Colonic mucosa (tissue), 4 donors: ENCODE measurements around the gene SIVA1. TPM values are rescaled to one million over a fixed set of nuclear protein-coding genes. Genes with fewer than 3 reads are reported as not detected.

ENCODE experiments used
- DNase-seq: peaks from one replicate; pipeline ENCODE4 v3.0.0-alpha.2; 2020
- H3K27ac ChIP-seq: fragments of 200-600 bp; one replicate; pipeline ENCODE4 v1.8.0; 2021
- H3K27me3 ChIP-seq: fragments of 200-600 bp; one replicate; pipeline ENCODE4 v1.8.0; 2021
- H3K36me3 ChIP-seq: fragments of 200-600 bp; one replicate; pipeline ENCODE4 v1.8.0; 2021
- H3K4me1 ChIP-seq: fragments of 200-600 bp; one replicate; pipeline ENCODE4 v1.8.0; 2021; ENCODE audit warnings: mild to moderate bottlenecking
- H3K4me3 ChIP-seq: fragments of 200-600 bp; one replicate; pipeline ENCODE4 v1.8.0; 2021
- H3K9ac ChIP-seq, 2 donors: one replicate each; pipeline ENCODE4 v1.7.0; 2013; ENCODE audit warnings: control low read depth in 2 of 2, low read depth in 2 of 2, low read length in 2 of 2
- H3K9me3 ChIP-seq: fragments of 200-600 bp; one replicate; pipeline ENCODE4 v1.8.0; 2021
- CTCF ChIP-seq: fragments of 200-600 bp; IDR thresholded peaks from one replicate; pipeline ENCODE4 v1.8.0; 2022; ENCODE audit warnings: antibody characterized with exemption, mild to moderate bottlenecking
- intact Hi-C: fragments of 100-400 bp; cut with DNase I; formaldehyde crosslinking; loops from one replicate; pipeline ENCODE4 v1.14.1; 2022
- total RNA-seq, 2 donors: library from RNA; stranded (reverse); fragmentation: NEBNext Ultra II Directional in 1 of 2; extraction: Animal tissue kit (Norgen Biotek cat#: 25700) in 1 of 2; gene quantifications; one replicate each; pipeline ENCODE4 v1.2.1, GENCODE V29; 2021
- donor health status: healthy.
- donor health status: DM: no; HTN: no; CAD: no.
- donor health status: DM: no; HTN: no; CAD: no.

SIVA1 gene
- total RNA-seq, 2 donors from 2014 or later: 58.8 to 153 TPM

- no peak for TF ChIP-seq CTCF
- H3K4me1 ChIP-seq: peaks cover 29% of the 10 kb centered on the region
- H3K27ac ChIP-seq: peak within 1 kb of the TSS; percentile 65
- intact Hi-C loops: no loop called here
- H3K9ac ChIP-seq: peak within 1 kb of the TSS; percentile 88 to 89
- H3K9me3 ChIP-seq: no peaks in the 10 kb centered on the region
- DNase-seq: peak; percentile 35
- no peaks in the 10 kb centered on the region for H3K27me3 ChIP-seq
- H3K4me3 ChIP-seq: peak within 1 kb of the TSS; percentile 62
- peaks cover 5% of the 10 kb centered on the region for H3K36me3 ChIP-seq
These were observed 42.2 kb downstream of the SIVA1 start, which contains the start of gene AKT1 for GRCh38 chr14:104794993-104795780. Gene AKT1, minus strand, starts transcription at chr14:104795748. Its CDS starts 3,105 bp downstream, at chr14:104792643.

- H3K36me3 ChIP-seq: no peaks in the 10 kb centered on the region
- no peak for TF ChIP-seq CTCF
- H3K27me3 ChIP-seq: no peaks in the 10 kb centered on the region
- intact Hi-C loops: no loop called here
- peak overlapping the region; percentile 76 to 83 for H3K9ac ChIP-seq
- peak overlapping the region; percentile 64 for H3K27ac ChIP-seq
- peaks cover 29% of the 10 kb centered on the region for H3K4me1 ChIP-seq
- peak overlapping the region; percentile 36 for H3K4me3 ChIP-seq
- H3K9me3 ChIP-seq: no peaks in the 10 kb centered on the region
- peak; percentile 69 for DNase-seq
These were observed 43.1 kb downstream of the SIVA1 start for GRCh38 chr14:104795781-104796686.

GRCh38 chr14:104796687-104797081 is 43.7 kb downstream of the SIVA1 start:
- H3K9ac ChIP-seq: peak overlapping the region in 1 of 2 donors; percentile 17
- peaks cover 35% of the 10 kb centered on the region for H3K4me1 ChIP-seq
- intact Hi-C loops: no loop called here
- no peaks in the 10 kb centered on the region for H3K36me3 ChIP-seq
- no peak for TF ChIP-seq CTCF
- H3K9me3 ChIP-seq: no peaks in the 10 kb centered on the region
- H3K4me3 ChIP-seq: no peak overlapping the region
- no peaks in the 10 kb centered on the region for H3K27me3 ChIP-seq
- no peak overlapping the region for H3K27ac ChIP-seq
- DNase-seq: no peak

GRCh38 chr14:104797115-104798044 is 44.4 kb downstream of the SIVA1 start:
- H3K9ac ChIP-seq: peak overlapping the region; percentile 32 to 37
- intact Hi-C loops: no loop called here
- H3K27ac ChIP-seq: peak overlapping the region; percentile 44
- TF ChIP-seq CTCF: no peak
- H3K4me3 ChIP-seq: no peak overlapping the region
- peaks cover 36% of the 10 kb centered on the region for H3K4me1 ChIP-seq
- no peaks in the 10 kb centered on the region for H3K36me3 ChIP-seq
- no peaks in the 10 kb centered on the region for H3K9me3 ChIP-seq
- peak; percentile 51 for DNase-seq
- H3K27me3 ChIP-seq: no peaks in the 10 kb centered on the region
